ENCODE measurements around the gene EED. TPM values are rescaled to one million over a fixed set of nuclear protein-coding genes. Genes with fewer than 3 reads are reported as not detected.
A peak's percentile ranks its signal among the peaks of the same experiment; 100 is the strongest.

Gene EED, protein sequence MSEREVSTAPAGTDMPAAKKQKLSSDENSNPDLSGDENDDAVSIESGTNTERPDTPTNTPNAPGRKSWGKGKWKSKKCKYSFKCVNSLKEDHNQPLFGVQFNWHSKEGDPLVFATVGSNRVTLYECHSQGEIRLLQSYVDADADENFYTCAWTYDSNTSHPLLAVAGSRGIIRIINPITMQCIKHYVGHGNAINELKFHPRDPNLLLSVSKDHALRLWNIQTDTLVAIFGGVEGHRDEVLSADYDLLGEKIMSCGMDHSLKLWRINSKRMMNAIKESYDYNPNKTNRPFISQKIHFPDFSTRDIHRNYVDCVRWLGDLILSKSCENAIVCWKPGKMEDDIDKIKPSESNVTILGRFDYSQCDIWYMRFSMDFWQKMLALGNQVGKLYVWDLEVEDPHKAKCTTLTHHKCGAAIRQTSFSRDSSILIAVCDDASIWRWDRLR
- total RNA-seq (2022) (24.2 and 24.4 TPM in 2 replicates), Bru-seq, nascent RNA (percentile 92 among the genes with signal in this experiment), BruChase-seq, experiment 1, labeled RNA remaining after a 6-hour chase (percentile 67 among the genes with signal in this experiment), BruChase-seq, experiment 2, labeled RNA remaining after a 2-hour chase (percentile 77 among the genes with signal in this experiment)
- long read RNA-seq, transcript EED-201 (12 exons, 2,223 nt), result major isoform, 34 of 49 reads
- long read RNA-seq, transcript EED-203 (13 exons, 1,696 nt), result minor isoform, 5 of 49 reads
- long read RNA-seq, partial matches to known transcripts, result 2 of 49 reads
- long read RNA-seq, other reads (novel, unspliced or antisense), result 8 of 49 reads

DNA sequence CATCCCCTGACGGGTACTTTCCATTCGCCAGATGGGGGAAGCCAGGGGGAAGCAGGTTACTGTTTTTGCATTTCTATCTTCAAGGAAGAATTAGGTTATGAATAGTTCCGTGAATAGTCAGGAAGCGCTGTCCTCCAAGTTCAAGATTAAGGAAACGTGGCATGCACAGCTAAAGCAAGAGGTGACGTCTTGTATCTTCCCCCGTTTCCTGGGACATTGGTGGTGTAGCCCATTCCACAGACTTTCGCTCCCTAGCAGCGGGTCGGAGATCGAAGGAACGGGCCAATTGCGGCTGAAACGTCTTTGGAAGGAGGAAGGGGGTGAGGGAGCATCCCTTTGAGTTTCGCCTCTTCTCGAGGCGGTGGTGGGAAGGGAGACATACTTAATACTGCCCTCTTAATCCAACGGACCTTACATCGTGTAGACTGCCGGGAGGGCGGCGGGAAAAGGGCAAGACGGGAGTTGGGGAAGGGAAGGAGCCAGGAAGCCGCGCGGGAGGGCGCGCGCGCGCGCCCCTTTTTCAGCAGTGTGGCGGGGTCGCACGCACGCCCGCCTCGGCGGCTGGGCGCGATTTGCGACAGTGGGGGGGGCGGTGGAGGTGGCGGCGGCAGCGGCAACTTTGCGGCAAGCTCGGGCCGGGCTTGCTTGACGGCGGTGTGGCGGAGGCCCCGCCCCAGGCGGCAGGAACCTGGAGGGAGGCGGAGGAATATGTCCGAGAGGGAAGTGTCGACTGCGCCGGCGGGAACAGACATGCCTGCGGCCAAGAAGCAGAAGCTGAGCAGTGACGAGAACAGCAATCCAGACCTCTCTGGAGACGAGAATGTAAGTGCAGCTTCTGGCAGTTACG, at the start of gene EED:
TSS of gene EED (plus strand) at position 232 of the 847 bp plus-strand sequence. CDS start at position 709, 477 bp downstream.
- DNase-seq, result peak; percentile 94
- Mint-ChIP-seq H3K36me3 (ENCODE audit: insufficient read depth, unreplicated experiment) (peaks cover 17% of the 10 kb centered on the region), H3K27ac (ENCODE audit: unreplicated experiment) (no peak within 1 kb of the TSS), H3K4me1 (ENCODE audit: low read depth, unreplicated experiment) (peaks cover 23% of the 10 kb centered on the region), H3K27me3 (ENCODE audit: unreplicated experiment) (no peaks in the 10 kb centered on the region), H3K9me3 (ENCODE audit: low read depth, unreplicated experiment) (no peaks in the 10 kb centered on the region), H3K4me3 (ENCODE audit: low read depth, unreplicated experiment) (no peak within 1 kb of the TSS)
- BruUV-seq (replicated peaks), result TSS peak; percentile 93
- CTCF ChIA-PET, result interaction anchor here (0.6 to 0.9 kb wide), 4 partner anchors 15 to 276 kb away, joined by 3 to 6 read pairs (median 4); no protein-coding TSS in a partner anchor
- TF ChIP-seq, protein P1, sequence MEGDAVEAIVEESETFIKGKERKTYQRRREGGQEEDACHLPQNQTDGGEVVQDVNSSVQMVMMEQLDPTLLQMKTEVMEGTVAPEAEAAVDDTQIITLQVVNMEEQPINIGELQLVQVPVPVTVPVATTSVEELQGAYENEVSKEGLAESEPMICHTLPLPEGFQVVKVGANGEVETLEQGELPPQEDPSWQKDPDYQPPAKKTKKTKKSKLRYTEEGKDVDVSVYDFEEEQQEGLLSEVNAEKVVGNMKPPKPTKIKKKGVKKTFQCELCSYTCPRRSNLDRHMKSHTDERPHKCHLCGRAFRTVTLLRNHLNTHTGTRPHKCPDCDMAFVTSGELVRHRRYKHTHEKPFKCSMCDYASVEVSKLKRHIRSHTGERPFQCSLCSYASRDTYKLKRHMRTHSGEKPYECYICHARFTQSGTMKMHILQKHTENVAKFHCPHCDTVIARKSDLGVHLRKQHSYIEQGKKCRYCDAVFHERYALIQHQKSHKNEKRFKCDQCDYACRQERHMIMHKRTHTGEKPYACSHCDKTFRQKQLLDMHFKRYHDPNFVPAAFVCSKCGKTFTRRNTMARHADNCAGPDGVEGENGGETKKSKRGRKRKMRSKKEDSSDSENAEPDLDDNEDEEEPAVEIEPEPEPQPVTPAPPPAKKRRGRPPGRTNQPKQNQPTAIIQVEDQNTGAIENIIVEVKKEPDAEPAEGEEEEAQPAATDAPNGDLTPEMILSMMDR (IDR thresholded peaks at IDR 0.05; ENCODE audit: unreplicated experiment), result no peak
- intact Hi-C loops (cut with micrococcal nuclease; ENCODE audit: unreplicated experiment), result no loop called here

DNA sequence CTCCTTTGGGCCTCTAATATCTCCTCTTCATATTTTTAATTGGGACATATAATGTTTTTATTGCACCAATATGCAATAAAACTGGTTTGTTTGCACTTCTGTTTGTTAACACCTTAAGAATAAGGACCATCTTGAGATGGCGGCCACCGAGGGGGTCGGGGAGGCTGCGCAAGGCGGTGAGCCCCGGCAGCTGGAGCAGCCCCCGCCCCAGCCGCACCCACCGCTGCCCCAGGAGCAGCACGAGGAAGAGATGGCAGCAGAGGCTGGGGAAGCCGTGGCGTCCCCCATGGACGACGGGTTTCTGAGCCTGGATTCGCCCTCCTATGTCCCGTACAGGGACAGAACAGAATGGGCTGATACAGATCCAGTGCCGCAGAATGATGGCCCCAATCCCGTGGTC, 49.6 kb upstream of the EED start:
- no peak overlapping the region for H3K27ac Mint-ChIP-seq (ENCODE audit: unreplicated experiment)
- no peaks in the 10 kb centered on the region for H3K9me3 Mint-ChIP-seq (ENCODE audit: low read depth, unreplicated experiment)
- BruUV-seq (replicated peaks), result no TSS peak
- intact Hi-C loops (cut with micrococcal nuclease; ENCODE audit: unreplicated experiment), result loop anchor here (5.0 kb wide), 1 partner anchor 78 kb away; no protein-coding TSS in a partner anchor
- H3K4me3 Mint-ChIP-seq (ENCODE audit: low read depth, unreplicated experiment), result no peak overlapping the region
- CTCF ChIA-PET, result interaction anchor here (2.1 to 2.5 kb wide), 4 partner anchors 12 to 153 kb away, joined by 6 to 24 read pairs (median 20); partner anchors contain the start of gene PICALM
- peaks cover 5% of the 10 kb centered on the region for H3K36me3 Mint-ChIP-seq (ENCODE audit: insufficient read depth, unreplicated experiment)
- DNase-seq, result no peak
- H3K4me1 Mint-ChIP-seq (ENCODE audit: low read depth, unreplicated experiment), result peaks cover 27% of the 10 kb centered on the region
- H3K27me3 Mint-ChIP-seq (ENCODE audit: unreplicated experiment), result no peaks in the 10 kb centered on the region
- TF ChIP-seq, protein P1 (IDR thresholded peaks at IDR 0.05; ENCODE audit: unreplicated experiment), result no peak

DNA sequence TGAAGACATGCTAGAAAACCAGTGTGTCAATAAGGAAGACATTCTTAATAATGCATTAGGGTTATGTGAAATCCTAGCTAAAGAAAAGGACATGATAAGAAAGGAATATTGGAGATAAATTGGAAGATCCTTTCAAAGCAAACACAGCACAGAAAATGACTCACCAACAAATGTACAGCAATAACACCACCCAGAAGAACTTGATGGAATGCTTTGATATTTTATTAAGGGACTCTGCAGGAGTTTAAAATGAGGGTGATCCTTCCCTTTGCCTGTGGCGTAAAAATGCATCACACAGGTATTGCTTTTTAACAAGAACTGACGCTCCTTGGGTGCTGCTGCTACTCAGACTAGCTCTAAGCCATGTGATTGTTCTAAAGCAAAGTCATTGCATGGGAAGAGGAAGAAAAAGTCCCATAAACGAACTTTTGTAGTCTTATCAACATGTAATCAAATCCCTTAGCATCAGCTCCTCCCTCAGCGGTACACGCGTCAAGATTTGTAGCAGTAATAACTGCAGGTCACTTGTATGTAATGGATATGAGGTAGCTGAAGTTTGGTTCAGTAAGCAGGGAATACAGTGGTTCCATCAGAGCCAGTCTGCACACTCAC, 48.4 kb upstream of the EED start:
- TF ChIP-seq, protein P1 (IDR thresholded peaks at IDR 0.05; ENCODE audit: unreplicated experiment), result no peak
- CTCF ChIA-PET, result no interaction called here
- Mint-ChIP-seq H3K4me1 (ENCODE audit: low read depth, unreplicated experiment) (peaks cover 27% of the 10 kb centered on the region), H3K36me3 (ENCODE audit: insufficient read depth, unreplicated experiment) (peaks cover 5% of the 10 kb centered on the region), H3K4me3 (ENCODE audit: low read depth, unreplicated experiment) (no peak overlapping the region), H3K27me3 (ENCODE audit: unreplicated experiment) (no peaks in the 10 kb centered on the region), H3K9me3 (ENCODE audit: low read depth, unreplicated experiment) (no peaks in the 10 kb centered on the region), H3K27ac (ENCODE audit: unreplicated experiment) (no peak overlapping the region)
- no peak for DNase-seq
- BruUV-seq (replicated peaks), result no TSS peak
- intact Hi-C loops (cut with micrococcal nuclease; ENCODE audit: unreplicated experiment), result no loop called here
